ENCODE data around the gene XXYLT1.

DNA sequence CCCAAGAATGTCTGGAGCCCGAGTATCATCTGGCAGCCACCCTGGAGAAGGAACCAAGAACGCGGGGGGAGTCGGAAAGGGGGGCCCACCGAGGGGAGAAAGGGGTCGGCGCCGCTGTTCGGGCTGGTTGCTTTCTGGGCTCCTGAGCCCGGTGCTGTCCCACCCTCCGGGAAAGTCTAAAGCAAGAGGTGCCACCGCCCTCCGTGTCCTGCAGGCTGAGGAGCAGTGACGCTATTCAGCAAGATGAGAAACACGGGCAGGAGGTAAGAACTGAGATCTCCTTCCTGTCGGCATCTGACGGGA lies 234.8 kb downstream of the XXYLT1 start:
- TF ChIP-seq, protein P1, sequence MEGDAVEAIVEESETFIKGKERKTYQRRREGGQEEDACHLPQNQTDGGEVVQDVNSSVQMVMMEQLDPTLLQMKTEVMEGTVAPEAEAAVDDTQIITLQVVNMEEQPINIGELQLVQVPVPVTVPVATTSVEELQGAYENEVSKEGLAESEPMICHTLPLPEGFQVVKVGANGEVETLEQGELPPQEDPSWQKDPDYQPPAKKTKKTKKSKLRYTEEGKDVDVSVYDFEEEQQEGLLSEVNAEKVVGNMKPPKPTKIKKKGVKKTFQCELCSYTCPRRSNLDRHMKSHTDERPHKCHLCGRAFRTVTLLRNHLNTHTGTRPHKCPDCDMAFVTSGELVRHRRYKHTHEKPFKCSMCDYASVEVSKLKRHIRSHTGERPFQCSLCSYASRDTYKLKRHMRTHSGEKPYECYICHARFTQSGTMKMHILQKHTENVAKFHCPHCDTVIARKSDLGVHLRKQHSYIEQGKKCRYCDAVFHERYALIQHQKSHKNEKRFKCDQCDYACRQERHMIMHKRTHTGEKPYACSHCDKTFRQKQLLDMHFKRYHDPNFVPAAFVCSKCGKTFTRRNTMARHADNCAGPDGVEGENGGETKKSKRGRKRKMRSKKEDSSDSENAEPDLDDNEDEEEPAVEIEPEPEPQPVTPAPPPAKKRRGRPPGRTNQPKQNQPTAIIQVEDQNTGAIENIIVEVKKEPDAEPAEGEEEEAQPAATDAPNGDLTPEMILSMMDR (IDR thresholded peaks at IDR 0.05), result no peak
- no peak for TF ChIP-seq POLR2A (IDR thresholded peaks at IDR 0.05)

Data from adrenal gland (tissue), 5 donors.